HFFc6 (cell line): ENCODE measurements around the gene MEIS1. TPM values are rescaled to one million over a fixed set of nuclear protein-coding genes. Genes with fewer than 3 reads are reported as not detected.

Experiments
- DNase-seq: peaks from one replicate; pipeline ENCODE4 v3.0.0-alpha.2; 2018
- H3K27ac Mint-ChIP-seq: 2 replicates; pipeline ENCODE4 v1.8.0; 2020; ENCODE audit warnings: mild to moderate bottlenecking, mixed read lengths
- H3K27me3 Mint-ChIP-seq: 2 replicates; pipeline ENCODE4 v1.8.0; 2021; ENCODE audit warnings: mild to moderate bottlenecking, moderate library complexity, mixed read lengths; ENCODE audit not compliant: insufficient read depth
- H3K36me3 Mint-ChIP-seq: 2 replicates; pipeline ENCODE4 v1.8.0; 2021; ENCODE audit warnings: low read depth, mixed read lengths
- H3K4me1 Mint-ChIP-seq: 2 replicates; pipeline ENCODE4 v1.8.0; 2020; ENCODE audit warnings: low read depth, mixed read lengths
- H3K4me3 Mint-ChIP-seq: 2 replicates; pipeline ENCODE4 v1.8.0; 2020; ENCODE audit warnings: mild to moderate bottlenecking, moderate library complexity, mixed read lengths
- H3K9me3 Mint-ChIP-seq: 2 replicates; pipeline ENCODE4 v1.8.0; 2020; ENCODE audit warnings: mild to moderate bottlenecking, mixed read lengths
- total RNA-seq, 6 experiments: library from RNA; stranded (reverse); fragmentation: NEBNext Ultra II Directional; extraction: Animal tissue kit (Norgen Biotek cat#: 25700); gene quantifications; 2 replicates in 1 of 6; 3 replicates in 5 of 6; pipeline ENCODE4 v1.2.3, GENCODE V29; 2021
- TF ChIP-seq, protein P1 (sequence below): fragments of 200-600 bp; sonication (generic); IDR thresholded peaks from 2 replicates; pipeline ENCODE4 v1.5.0; 2021; ENCODE audit warnings: antibody characterized with exemption, mild to moderate bottlenecking

The MEIS1 gene
- total RNA-seq, 6 experiments from 2014 or later: 69.1 to 85.4 (median 74.1) TPM

DNA sequence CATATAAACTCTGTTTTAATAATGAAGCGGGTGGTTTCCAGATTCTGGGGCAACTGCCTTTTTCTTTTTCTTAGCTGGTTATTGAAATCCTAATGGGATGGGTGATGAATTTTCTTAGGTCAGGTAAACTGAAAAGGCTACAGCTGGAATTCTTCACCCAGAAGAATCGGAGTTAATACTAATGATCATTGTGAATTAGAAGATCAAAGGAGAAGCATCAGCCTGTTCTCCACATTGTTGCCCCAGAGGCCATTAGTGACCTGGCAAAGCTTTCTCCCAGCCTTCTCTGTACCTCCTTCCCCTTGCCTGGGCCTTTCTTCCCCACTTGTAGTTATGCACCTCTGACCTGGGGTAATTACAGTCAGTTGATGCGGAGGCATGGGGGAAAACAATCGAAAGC, 82.8 kb downstream of the MEIS1 start:
- Mint-ChIP-seq H3K27me3 (no peaks in the 10 kb centered on the region), H3K9me3 (no peaks in the 10 kb centered on the region), H3K4me1 (peaks cover 27% of the 10 kb centered on the region), H3K4me3 (no peak overlapping the region), H3K36me3 (peaks cover 19% of the 10 kb centered on the region), H3K27ac (no peak overlapping the region)
- TF ChIP-seq, protein P1, sequence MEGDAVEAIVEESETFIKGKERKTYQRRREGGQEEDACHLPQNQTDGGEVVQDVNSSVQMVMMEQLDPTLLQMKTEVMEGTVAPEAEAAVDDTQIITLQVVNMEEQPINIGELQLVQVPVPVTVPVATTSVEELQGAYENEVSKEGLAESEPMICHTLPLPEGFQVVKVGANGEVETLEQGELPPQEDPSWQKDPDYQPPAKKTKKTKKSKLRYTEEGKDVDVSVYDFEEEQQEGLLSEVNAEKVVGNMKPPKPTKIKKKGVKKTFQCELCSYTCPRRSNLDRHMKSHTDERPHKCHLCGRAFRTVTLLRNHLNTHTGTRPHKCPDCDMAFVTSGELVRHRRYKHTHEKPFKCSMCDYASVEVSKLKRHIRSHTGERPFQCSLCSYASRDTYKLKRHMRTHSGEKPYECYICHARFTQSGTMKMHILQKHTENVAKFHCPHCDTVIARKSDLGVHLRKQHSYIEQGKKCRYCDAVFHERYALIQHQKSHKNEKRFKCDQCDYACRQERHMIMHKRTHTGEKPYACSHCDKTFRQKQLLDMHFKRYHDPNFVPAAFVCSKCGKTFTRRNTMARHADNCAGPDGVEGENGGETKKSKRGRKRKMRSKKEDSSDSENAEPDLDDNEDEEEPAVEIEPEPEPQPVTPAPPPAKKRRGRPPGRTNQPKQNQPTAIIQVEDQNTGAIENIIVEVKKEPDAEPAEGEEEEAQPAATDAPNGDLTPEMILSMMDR: no peak
- no peak for DNase-seq

GRCh38 chr2:66519264-66519843, 84.4 kb downstream of the MEIS1 start:
- peaks cover 28% of the 10 kb centered on the region for H3K4me1 Mint-ChIP-seq
- H3K27me3 Mint-ChIP-seq: no peaks in the 10 kb centered on the region
- no peak overlapping the region for H3K4me3 Mint-ChIP-seq

GRCh38 chr2:66521291-66521922, 86.5 kb downstream of the MEIS1 start:
- no peak for DNase-seq
- Mint-ChIP-seq H3K36me3 (peaks cover 32% of the 10 kb centered on the region), H3K27ac (no peak overlapping the region), H3K9me3 (no peaks in the 10 kb centered on the region), H3K27me3 (no peaks in the 10 kb centered on the region), H3K4me3 (no peak overlapping the region), H3K4me1 (peaks cover 21% of the 10 kb centered on the region)
- TF ChIP-seq, protein P1: no peak

More at GRCh38 chr2:66519264-66519843, 84.4 kb downstream of the MEIS1 start:
- Mint-ChIP-seq H3K27ac (peak overlapping the region; percentile 39; the same call in 1 of the 2 replicates), H3K9me3 (no peaks in the 10 kb centered on the region), H3K36me3 (peaks cover 19% of the 10 kb centered on the region)
- TF ChIP-seq, protein P1: no peak
- DNase-seq: no peak

- no peaks in the 10 kb centered on the region for H3K9me3 Mint-ChIP-seq
- H3K36me3 Mint-ChIP-seq: peaks cover 36% of the 10 kb centered on the region
- no peak overlapping the region for H3K4me3 Mint-ChIP-seq
- no peak for DNase-seq
- no peaks in the 10 kb centered on the region for H3K27me3 Mint-ChIP-seq
- no peak overlapping the region; the same call in 1 of the 2 replicates for H3K27ac Mint-ChIP-seq
- TF ChIP-seq, protein P1: no peak
- H3K4me1 Mint-ChIP-seq: peaks cover 18% of the 10 kb centered on the region
Measured at GRCh38 chr2:66522611-66523376, 87.9 kb downstream of the MEIS1 start.

DNA sequence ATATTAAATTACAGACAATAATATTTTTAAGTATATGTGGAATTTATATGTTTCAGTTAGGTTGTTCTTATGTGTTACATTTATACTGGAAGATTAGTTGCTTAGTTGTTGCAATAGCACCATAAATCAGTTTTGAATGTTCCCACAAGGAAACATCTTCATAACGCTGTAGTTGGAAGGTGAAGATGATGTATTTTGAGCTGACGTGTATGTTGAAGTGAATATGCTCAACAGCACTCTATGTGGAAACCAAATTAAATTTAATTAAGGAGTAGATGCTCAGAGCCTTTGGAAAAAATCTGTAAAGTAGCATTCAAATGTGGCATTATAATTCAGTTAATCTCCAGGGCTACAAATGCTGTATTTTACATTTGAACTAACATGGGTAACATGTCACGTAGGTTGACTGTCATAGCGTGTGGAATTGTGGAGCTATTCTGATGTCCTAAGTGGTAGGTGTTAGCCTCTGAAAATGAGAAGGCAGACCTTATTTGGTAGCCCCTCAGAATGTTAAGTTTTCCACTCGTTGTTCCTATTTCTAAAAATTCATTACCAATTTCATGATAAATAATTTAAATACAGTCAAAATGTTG, 88.5 kb downstream of the MEIS1 start:
- H3K27ac Mint-ChIP-seq: peak overlapping the region; percentile 24; the same call in 1 of the 2 replicates
- H3K4me3 Mint-ChIP-seq: no peak overlapping the region
- no peaks in the 10 kb centered on the region for H3K9me3 Mint-ChIP-seq
- H3K36me3 Mint-ChIP-seq: peaks cover 43% of the 10 kb centered on the region
- DNase-seq: no peak
- peaks cover 18% of the 10 kb centered on the region for H3K4me1 Mint-ChIP-seq
- TF ChIP-seq, protein P1: no peak
- H3K27me3 Mint-ChIP-seq: peaks cover 2% of the 10 kb centered on the region; the same call in 1 of the 2 replicates
